Measurements from ENCODE around the gene NCKAP5L.

Gene NCKAP5L

GRCh38 chr12:49853671-49854070 lies 25.5 kb upstream of the NCKAP5L start:
- Histone ChIP-seq H2AFZ (ENCODE audit: low read length) (no peak overlapping the region), H3K9me3 (replicated peaks; ENCODE audit: insufficient read depth, low read length) (no peaks in the 10 kb centered on the region), H3K9me2 (replicated peaks; ENCODE audit: insufficient read depth, low read length) (no peaks in the 10 kb centered on the region), H3K4me2 (ENCODE audit: low read depth, low read length) (no peak overlapping the region), H3K36me3 (replicated peaks; ENCODE audit: insufficient read depth, low read length) (no peaks in the 10 kb centered on the region), H4K20me1 (ENCODE audit: insufficient read depth, low read length) (no peaks in the 10 kb centered on the region), H3K9ac (ENCODE audit: low read length) (no peak overlapping the region), H3K4me1 (ENCODE audit: low read length) (peaks cover 7% of the 10 kb centered on the region; the same call in 1 of the 2 replicates), H3K27me3 (replicated peaks; ENCODE audit: insufficient read depth, low read length) (no peaks in the 10 kb centered on the region), H3K79me2 (ENCODE audit: low read length) (no peaks in the 10 kb centered on the region), H3F3A (ENCODE audit: insufficient read depth, low read length) (peaks cover 7% of the 10 kb centered on the region), H3K4me3 (ENCODE audit: low read length) (no peak overlapping the region), H3K27ac (ENCODE audit: low read length) (no peak overlapping the region)
- TF ChIP-seq CTCF (IDR thresholded peaks at IDR 0.05; ENCODE audit: low read length) (no peak), EZH2 (optimal IDR thresholded peaks at IDR 0.05; ENCODE audit: low read depth, low read length) (no peak), EZH2phosphoT487 (IDR thresholded peaks at IDR 0.05; ENCODE audit: low read length) (no peak)
- no peak for DNase-seq

- peak overlapping the region; percentile 17; the same call in 1 of the 2 replicates for H3K4me2 ChIP-seq (ENCODE audit: low read depth, low read length)
- DNase-seq, result peak; percentile 36
- no peaks in the 10 kb centered on the region for H4K20me1 ChIP-seq (ENCODE audit: insufficient read depth, low read length)
- H3K79me2 ChIP-seq (ENCODE audit: low read length), result peaks cover 5% of the 10 kb centered on the region
- H3K27me3 ChIP-seq (replicated peaks; ENCODE audit: insufficient read depth, low read length), result 0 out of 2 replicates have a peak, but pooled peaks cover 2% of the 10 kb centered on the region
- H3K9me3 ChIP-seq (replicated peaks; ENCODE audit: insufficient read depth, low read length), result no peaks in the 10 kb centered on the region
- peaks cover 20% of the 10 kb centered on the region for H3K4me1 ChIP-seq (ENCODE audit: low read length)
- no peak overlapping the region for H3K27ac ChIP-seq (ENCODE audit: low read length)
- no peaks in the 10 kb centered on the region for H3K9me2 ChIP-seq (replicated peaks; ENCODE audit: insufficient read depth, low read length)
- peaks cover 16% of the 10 kb centered on the region for H3F3A ChIP-seq (ENCODE audit: insufficient read depth, low read length)
- no peaks in the 10 kb centered on the region for H3K36me3 ChIP-seq (replicated peaks; ENCODE audit: insufficient read depth, low read length)
- no peak for TF ChIP-seq CTCF (IDR thresholded peaks at IDR 0.05; ENCODE audit: low read length)
- H2AFZ ChIP-seq (ENCODE audit: low read length), result peak overlapping the region; percentile 10
- H3K9ac ChIP-seq (ENCODE audit: low read length), result no peak overlapping the region
- no peak overlapping the region for H3K4me3 ChIP-seq (ENCODE audit: low read length)
Observed at GRCh38 chr12:49847161-49847560, 18.9 kb upstream of the NCKAP5L start.

- Histone ChIP-seq H3K9ac (ENCODE audit: low read length) (no peak overlapping the region), H3F3A (ENCODE audit: insufficient read depth, low read length) (peaks cover 21% of the 10 kb centered on the region), H3K4me3 (ENCODE audit: low read length) (no peak overlapping the region), H2AFZ (ENCODE audit: low read length) (no peak overlapping the region), H3K9me3 (replicated peaks; ENCODE audit: insufficient read depth, low read length) (no peaks in the 10 kb centered on the region), H3K79me2 (ENCODE audit: low read length) (peaks cover 12% of the 10 kb centered on the region), H3K36me3 (replicated peaks; ENCODE audit: insufficient read depth, low read length) (no peaks in the 10 kb centered on the region), H4K20me1 (ENCODE audit: insufficient read depth, low read length) (no peaks in the 10 kb centered on the region), H3K27me3 (replicated peaks; ENCODE audit: insufficient read depth, low read length) (0 out of 2 replicates have a peak, but pooled peaks cover 2% of the 10 kb centered on the region), H3K4me2 (ENCODE audit: low read depth, low read length) (no peak overlapping the region), H3K9me2 (replicated peaks; ENCODE audit: insufficient read depth, low read length) (no peaks in the 10 kb centered on the region), H3K4me1 (ENCODE audit: low read length) (peaks cover 23% of the 10 kb centered on the region), H3K27ac (ENCODE audit: low read length) (no peak overlapping the region)
- no peak for DNase-seq
- TF ChIP-seq EZH2 (optimal IDR thresholded peaks at IDR 0.05; ENCODE audit: low read depth, low read length) (no peak), EZH2phosphoT487 (IDR thresholded peaks at IDR 0.05; ENCODE audit: low read length) (no peak), CTCF (IDR thresholded peaks at IDR 0.05; ENCODE audit: low read length) (no peak)
Observed at GRCh38 chr12:49846032-49846431, 17.8 kb upstream of the NCKAP5L start.

Data from MM.1S (cell line).